H1 (cell line): ENCODE results near the gene ACER3.

ENCODE experiments used
- CTCF ChIP-seq, 3 experiments: IDR thresholded peaks; 1 replicate in 2 of 3; 2 replicates in 1 of 3; pipeline versions ENCODE4 v1.5.1 to v1.6.1; 2011; ENCODE audit warnings: low read length in 3 of 3, mild to moderate bottlenecking in 3 of 3, inconsistent platforms in 2 of 3, low read depth in 1 of 3, moderate library complexity in 1 of 3; ENCODE audit not compliant: insufficient read depth in 1 of 3; ENCODE audit errors: control extremely low read depth in 1 of 3
- GABPA ChIP-seq: IDR thresholded peaks from 2 replicates; pipeline ENCODE4 v1.6.1; 2011; ENCODE audit warnings: mild to moderate bottlenecking, low read length, moderate library complexity, borderline replicate concordance; ENCODE audit not compliant: insufficient read depth
- RAD21 ChIP-seq, 2 experiments: IDR thresholded peaks in 1 of 2; conservative IDR thresholded peaks in 1 of 2; 2 replicates each; pipeline ENCODE4 v1.6.1; 2011; ENCODE audit warnings: low read depth in 2 of 2, low read length in 2 of 2, improper control_type of control experiment in 1 of 2, inconsistent platforms in 1 of 2, mild to moderate bottlenecking in 1 of 2, moderate library complexity in 1 of 2

DNA sequence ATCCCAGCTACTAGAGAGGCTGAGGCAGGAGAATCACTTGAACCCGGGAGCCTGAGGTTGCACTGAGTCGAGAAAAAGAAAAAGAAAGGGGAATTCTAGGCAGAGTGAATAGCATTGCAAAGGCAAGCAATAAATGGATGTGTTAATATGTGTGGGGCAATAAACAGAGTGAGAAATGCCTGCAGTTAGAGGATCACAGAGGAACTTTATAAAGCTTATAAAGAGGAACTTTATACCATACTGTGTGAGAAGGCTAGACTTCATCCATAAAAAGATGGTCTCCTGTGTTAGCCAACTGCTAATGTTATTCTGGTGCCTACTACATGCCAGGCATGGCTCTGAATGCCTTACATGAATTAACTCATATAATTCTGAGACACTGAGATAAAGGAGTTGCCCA, 174.3 kb downstream of the ACER3 start:
- no peak for TF ChIP-seq GABPA
- TF ChIP-seq CTCF (IDR thresholded peaks at IDR 0.05; ENCODE audit: control extremely low read depth in 1 of 3, insufficient read depth in 1 of 3, low read depth in 1 of 3, low read length in 3 of 3) = no peak
- no peak for TF ChIP-seq RAD21 (IDR thresholded peaks at IDR 0.05 in 1 of 2, conservative IDR thresholded peaks at IDR 0.05 in 1 of 2; ENCODE audit: low read depth in 2 of 2, low read length in 2 of 2)
